ENCODE results near the gene TMEM92. TPM values are rescaled to one million over a fixed set of nuclear protein-coding genes. Genes with fewer than 3 reads are reported as not detected.
A peak's percentile ranks its signal among the peaks of the same experiment; 100 is the strongest.

Gene TMEM92
- total and polyA plus RNA-seq, 10 of the 15 experiments (the other 5 are each of a cell fraction or from before 2014, with no cell fraction given), result 0.11 to 1.2 (median 0.32) TPM

DNA sequence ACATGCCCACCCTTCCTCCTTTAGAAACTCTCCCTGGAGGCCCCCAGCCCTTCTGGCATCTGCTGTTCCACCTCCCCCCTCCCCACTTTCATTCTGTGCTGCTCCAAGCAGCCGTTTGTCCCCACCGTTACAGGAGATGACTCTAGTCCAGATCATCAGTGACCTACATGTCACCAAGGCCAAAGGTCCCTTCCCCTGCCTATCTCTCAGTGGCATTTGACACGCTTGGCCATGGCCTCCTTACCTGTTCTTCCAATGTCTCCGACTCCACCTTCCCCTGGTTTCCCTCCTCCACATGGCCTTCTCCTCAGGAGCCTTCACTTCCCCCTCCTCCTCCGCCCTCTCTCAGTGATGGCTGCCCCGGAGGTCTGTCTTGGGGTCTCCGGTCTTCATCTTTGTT, 9.4 kb downstream of the TMEM92 start:
- WGBS (ENCODE audit: insufficient coverage, insufficient replicate concordance, low lambda C conversion rate, missing lambda C conversion rate), result 86% methylated on average over 7 of the region's 7 CpGs

DNA sequence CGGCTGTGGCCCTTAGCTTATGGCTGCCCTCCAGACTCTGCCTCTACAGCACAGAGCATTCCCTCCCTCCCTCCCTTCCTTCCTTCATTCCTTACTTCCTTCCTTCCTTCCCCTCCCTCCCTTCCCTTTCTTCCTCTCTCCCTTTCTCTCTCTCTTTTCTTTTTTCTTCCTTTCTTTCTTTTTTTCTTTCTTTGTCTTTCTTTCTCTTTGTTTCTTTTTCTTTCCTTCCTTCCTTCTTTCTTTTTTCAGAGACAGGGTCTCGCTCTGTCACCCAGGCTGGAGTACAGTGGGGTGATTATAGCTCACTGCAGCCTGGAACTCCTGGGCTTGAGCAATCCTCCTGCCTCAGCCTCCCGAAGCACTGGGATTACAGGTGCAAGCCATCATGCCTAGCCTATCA, 11.7 kb downstream of the TMEM92 start:
- no peak overlapping the region for H3K4me3 ChIP-seq
- no peak for ATAC-seq
- intact Hi-C loops (cut with micrococcal nuclease; ENCODE audit: unreplicated experiment), result no loop called here
- CTCF ChIA-PET, result interaction anchor here (1.0 kb wide), 1 partner anchor 11 kb away, joined by 5 read pairs; no protein-coding TSS in a partner anchor
- RAD21 ChIA-PET (ENCODE audit: unreplicated experiment), result no interaction called here
- SMC1A ChIA-PET (ENCODE audit: uncharacterized antibody, unreplicated experiment), result no interaction called here
- no peak overlapping the region for H3K4me2 ChIP-seq (ENCODE audit: control insufficient read depth, insufficient read depth)
- no peaks in the 10 kb centered on the region for H3K79me2 ChIP-seq (ENCODE audit: control insufficient read depth, insufficient read depth, low read length)
- no TSS peak for BruUV-seq (replicated peaks)
- no peaks in the 10 kb centered on the region for H3K27me3 ChIP-seq (replicated peaks in 1 of 2; ENCODE audit: control insufficient read depth in 2 of 2, insufficient read depth in 2 of 2, low read length in 1 of 2)
- H3K9me3 ChIP-seq (replicated peaks; ENCODE audit: control insufficient read depth, insufficient read depth, low read length), result no peaks in the 10 kb centered on the region; the same call in 1 of the 3 replicates
- no peaks in the 10 kb centered on the region for H4K20me1 ChIP-seq (ENCODE audit: control insufficient read depth, insufficient read depth)
- WGBS (ENCODE audit: insufficient coverage, insufficient replicate concordance, low lambda C conversion rate, missing lambda C conversion rate), result 75% methylated on average over 3 of the region's 3 CpGs
- no peak for DNase-seq (ENCODE audit: low read depth, low spot score)
- H3K27ac ChIP-seq (ENCODE audit: control insufficient read depth, insufficient read depth), result no peak overlapping the region
- no peak overlapping the region for H2AFZ ChIP-seq (ENCODE audit: control insufficient read depth, low read depth, low read length)
- H3K9ac ChIP-seq (ENCODE audit: control insufficient read depth, insufficient read depth, low read length), result no peak overlapping the region
- H3K36me3 ChIP-seq (ENCODE audit: control insufficient read depth in 2 of 2, insufficient read depth in 2 of 2, low read length in 1 of 2), result no peaks in the 10 kb centered on the region
- in situ Hi-C loops (cut with MboI), result no loop called here
- H3K4me1 ChIP-seq (ENCODE audit: control insufficient read depth, insufficient read depth, low read length), result peaks cover 31% of the 10 kb centered on the region
- POLR2A ChIA-PET, result interaction anchor here (0.6 kb wide), 1 partner anchor 75 kb away, joined by 4 read pairs; no protein-coding TSS in a partner anchor
- FAIRE-seq, result no peak
- TF ChIP-seq, protein P1, sequence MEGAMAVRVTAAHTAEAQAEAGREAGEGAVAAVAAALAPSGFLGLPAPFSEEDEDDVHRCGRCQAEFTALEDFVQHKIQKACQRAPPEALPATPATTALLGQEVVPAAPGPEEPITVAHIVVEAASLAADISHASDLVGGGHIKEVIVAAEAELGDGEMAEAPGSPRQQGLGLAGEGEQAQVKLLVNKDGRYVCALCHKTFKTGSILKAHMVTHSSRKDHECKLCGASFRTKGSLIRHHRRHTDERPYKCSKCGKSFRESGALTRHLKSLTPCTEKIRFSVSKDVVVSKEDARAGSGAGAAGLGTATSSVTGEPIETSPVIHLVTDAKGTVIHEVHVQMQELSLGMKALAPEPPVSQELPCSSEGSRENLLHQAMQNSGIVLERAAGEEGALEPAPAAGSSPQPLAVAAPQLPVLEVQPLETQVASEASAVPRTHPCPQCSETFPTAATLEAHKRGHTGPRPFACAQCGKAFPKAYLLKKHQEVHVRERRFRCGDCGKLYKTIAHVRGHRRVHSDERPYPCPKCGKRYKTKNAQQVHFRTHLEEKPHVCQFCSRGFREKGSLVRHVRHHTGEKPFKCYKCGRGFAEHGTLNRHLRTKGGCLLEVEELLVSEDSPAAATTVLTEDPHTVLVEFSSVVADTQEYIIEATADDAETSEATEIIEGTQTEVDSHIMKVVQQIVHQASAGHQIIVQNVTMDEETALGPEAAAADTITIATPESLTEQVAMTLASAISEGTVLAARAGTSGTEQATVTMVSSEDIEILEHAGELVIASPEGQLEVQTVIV (IDR thresholded peaks at IDR 0.05; ENCODE audit: borderline replicate concordance, partially characterized antibody), result no peak
- no peak for TF ChIP-seq RFX5 (IDR thresholded peaks at IDR 0.05; ENCODE audit: low read depth, low read length)
- TF ChIP-seq CREM (IDR thresholded peaks at IDR 0.05; ENCODE audit: low read depth), result no peak
- TF ChIP-seq MTA2 (IDR thresholded peaks at IDR 0.05; ENCODE audit: low read depth), result no peak
- TF ChIP-seq HDAC2 (IDR thresholded peaks at IDR 0.05), result no peak
- TF ChIP-seq, protein P2, sequence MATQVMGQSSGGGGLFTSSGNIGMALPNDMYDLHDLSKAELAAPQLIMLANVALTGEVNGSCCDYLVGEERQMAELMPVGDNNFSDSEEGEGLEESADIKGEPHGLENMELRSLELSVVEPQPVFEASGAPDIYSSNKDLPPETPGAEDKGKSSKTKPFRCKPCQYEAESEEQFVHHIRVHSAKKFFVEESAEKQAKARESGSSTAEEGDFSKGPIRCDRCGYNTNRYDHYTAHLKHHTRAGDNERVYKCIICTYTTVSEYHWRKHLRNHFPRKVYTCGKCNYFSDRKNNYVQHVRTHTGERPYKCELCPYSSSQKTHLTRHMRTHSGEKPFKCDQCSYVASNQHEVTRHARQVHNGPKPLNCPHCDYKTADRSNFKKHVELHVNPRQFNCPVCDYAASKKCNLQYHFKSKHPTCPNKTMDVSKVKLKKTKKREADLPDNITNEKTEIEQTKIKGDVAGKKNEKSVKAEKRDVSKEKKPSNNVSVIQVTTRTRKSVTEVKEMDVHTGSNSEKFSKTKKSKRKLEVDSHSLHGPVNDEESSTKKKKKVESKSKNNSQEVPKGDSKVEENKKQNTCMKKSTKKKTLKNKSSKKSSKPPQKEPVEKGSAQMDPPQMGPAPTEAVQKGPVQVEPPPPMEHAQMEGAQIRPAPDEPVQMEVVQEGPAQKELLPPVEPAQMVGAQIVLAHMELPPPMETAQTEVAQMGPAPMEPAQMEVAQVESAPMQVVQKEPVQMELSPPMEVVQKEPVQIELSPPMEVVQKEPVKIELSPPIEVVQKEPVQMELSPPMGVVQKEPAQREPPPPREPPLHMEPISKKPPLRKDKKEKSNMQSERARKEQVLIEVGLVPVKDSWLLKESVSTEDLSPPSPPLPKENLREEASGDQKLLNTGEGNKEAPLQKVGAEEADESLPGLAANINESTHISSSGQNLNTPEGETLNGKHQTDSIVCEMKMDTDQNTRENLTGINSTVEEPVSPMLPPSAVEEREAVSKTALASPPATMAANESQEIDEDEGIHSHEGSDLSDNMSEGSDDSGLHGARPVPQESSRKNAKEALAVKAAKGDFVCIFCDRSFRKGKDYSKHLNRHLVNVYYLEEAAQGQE (IDR thresholded peaks at IDR 0.05; ENCODE audit: low read depth, low read length), result no peak
- TF ChIP-seq ZNF207 (IDR thresholded peaks at IDR 0.05; ENCODE audit: borderline replicate concordance), result no peak
- TF ChIP-seq, protein P3, sequence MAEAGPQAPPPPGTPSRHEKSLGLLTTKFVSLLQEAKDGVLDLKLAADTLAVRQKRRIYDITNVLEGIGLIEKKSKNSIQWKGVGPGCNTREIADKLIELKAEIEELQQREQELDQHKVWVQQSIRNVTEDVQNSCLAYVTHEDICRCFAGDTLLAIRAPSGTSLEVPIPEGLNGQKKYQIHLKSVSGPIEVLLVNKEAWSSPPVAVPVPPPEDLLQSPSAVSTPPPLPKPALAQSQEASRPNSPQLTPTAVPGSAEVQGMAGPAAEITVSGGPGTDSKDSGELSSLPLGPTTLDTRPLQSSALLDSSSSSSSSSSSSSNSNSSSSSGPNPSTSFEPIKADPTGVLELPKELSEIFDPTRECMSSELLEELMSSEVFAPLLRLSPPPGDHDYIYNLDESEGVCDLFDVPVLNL (IDR thresholded peaks at IDR 0.05; ENCODE audit: low read depth, low read length), result no peak
- no peak for TF ChIP-seq SP1 (IDR thresholded peaks at IDR 0.05; ENCODE audit: low read depth, low read length)

More for the DNA sequence above, 9.4 kb downstream of the TMEM92 start:
- ChIA-PET RAD21 (ENCODE audit: unreplicated experiment) (no interaction called here), SMC1A (ENCODE audit: uncharacterized antibody, unreplicated experiment) (interaction anchor here (1.3 to 1.7 kb wide), 2 partner anchors 26 to 78 kb away, joined by 3 to 5 read pairs; no protein-coding TSS in a partner anchor), POLR2A (interaction anchor here (0.7 kb wide), 1 partner anchor 9 kb away, joined by 5 read pairs; no protein-coding TSS in a partner anchor), CTCF (interaction anchor here (0.8 to 19.2 kb wide), 3 partner anchors 10 to 121 kb away, joined by 3 to 298 read pairs (median 17); partner anchors contain the start of gene COL1A1)
- H2AFZ ChIP-seq (ENCODE audit: control insufficient read depth, low read depth, low read length), result no peak overlapping the region
- no peaks in the 10 kb centered on the region for H3K27me3 ChIP-seq (replicated peaks in 1 of 2; ENCODE audit: control insufficient read depth in 2 of 2, insufficient read depth in 2 of 2, low read length in 1 of 2)
- in situ Hi-C loops (cut with MboI) (no loop called here), intact Hi-C loops (cut with micrococcal nuclease; ENCODE audit: unreplicated experiment) (no loop called here)
- no peak overlapping the region for H3K27ac ChIP-seq (ENCODE audit: control insufficient read depth, insufficient read depth)
- BruUV-seq (replicated peaks), result no TSS peak
- no peaks in the 10 kb centered on the region; the same call in 1 of the 3 replicates for H3K9me3 ChIP-seq (replicated peaks; ENCODE audit: control insufficient read depth, insufficient read depth, low read length)
- no peak for FAIRE-seq
- H3K4me3 ChIP-seq, result no peak overlapping the region
- H3K4me1 ChIP-seq (ENCODE audit: control insufficient read depth, insufficient read depth, low read length), result peaks cover 32% of the 10 kb centered on the region
- TF ChIP-seq TCF12 (IDR thresholded peaks at IDR 0.05; ENCODE audit: low read depth, low read length) (no peak), POLR2AphosphoS5 (IDR thresholded peaks at IDR 0.05; ENCODE audit: low read length) (no peak), BHLHE40 (IDR thresholded peaks at IDR 0.05; ENCODE audit: borderline replicate concordance in 1 of 2, low read depth in 2 of 2, low read length in 1 of 2) (no peak), NBN (IDR thresholded peaks at IDR 0.05) (no peak)
- no peaks in the 10 kb centered on the region for H3K36me3 ChIP-seq (ENCODE audit: control insufficient read depth in 2 of 2, insufficient read depth in 2 of 2, low read length in 1 of 2)
- no peak for DNase-seq (ENCODE audit: low read depth, low spot score)
- no peaks in the 10 kb centered on the region for H3K79me2 ChIP-seq (ENCODE audit: control insufficient read depth, insufficient read depth, low read length)
- ATAC-seq, result no peak
- H3K4me2 ChIP-seq (ENCODE audit: control insufficient read depth, insufficient read depth), result peak overlapping the region; percentile 39; the same call in 1 of the 2 replicates
- no peaks in the 10 kb centered on the region for H4K20me1 ChIP-seq (ENCODE audit: control insufficient read depth, insufficient read depth)
- no peak overlapping the region; the same call in 1 of the 2 replicates for H3K9ac ChIP-seq (ENCODE audit: control insufficient read depth, insufficient read depth, low read length)

Data from GM12878 (cell line).